Neural cell (in vitro differentiated cells): ENCODE measurements around the gene FGD4. TPM values are rescaled to one million over a fixed set of nuclear protein-coding genes. Genes with fewer than 3 reads are reported as not detected.

Experiments
- H2AFZ ChIP-seq: fragments of 200-600, 300-800 bp; sonication (generic), shearing (Covaris generic); 2 replicates; pipeline ENCODE4 v1.6.0; 2014; ENCODE audit warnings: low read depth, mild to moderate bottlenecking, antibody characterized with exemption, low read length, moderate library complexity
- H3F3A ChIP-seq: fragments of 200-600 bp; shearing (Covaris generic); 2 replicates; pipeline ENCODE4 v1.6.1; 2016; ENCODE audit warnings: mild to moderate bottlenecking, moderate library complexity, mixed read lengths, antibody characterized with exemption, low read length; ENCODE audit not compliant: insufficient read depth, poor library complexity, severe bottlenecking
- H3K27ac ChIP-seq: fragments of 200-600, 300-800 bp; sonication (generic), shearing (Covaris generic); 2 replicates; pipeline ENCODE4 v1.5.1; 2014; ENCODE audit warnings: mild to moderate bottlenecking, low read length, moderate library complexity
- H3K27me3 ChIP-seq: fragments of 300-800, 200-600 bp; sonication (generic), shearing (Covaris generic); 2 replicates; pipeline ENCODE4 v1.6.0; 2014; ENCODE audit warnings: mild to moderate bottlenecking, low read depth, low read length, moderate library complexity; ENCODE audit not compliant: insufficient read depth
- H3K36me3 ChIP-seq: fragments of 300-800, 200-600 bp; sonication (generic), shearing (Covaris generic); 2 replicates; pipeline ENCODE4 v1.5.1; 2014; ENCODE audit warnings: mild to moderate bottlenecking, antibody characterized with exemption, low read length, moderate library complexity; ENCODE audit not compliant: insufficient read depth
- H3K4me2 ChIP-seq: fragments of 300-800, 200-600 bp; sonication (generic), shearing (Covaris generic); 2 replicates; pipeline ENCODE4 v1.6.0; 2014; ENCODE audit warnings: mild to moderate bottlenecking, low read length
- H3K4me3 ChIP-seq: fragments of 300-800, 200-600 bp; sonication (generic), shearing (Covaris generic); 2 replicates; pipeline ENCODE4 v1.5.1; 2014; ENCODE audit warnings: mild to moderate bottlenecking, low read length, moderate library complexity
- H3K79me2 ChIP-seq: fragments of 200-600 bp; shearing (Covaris generic); replicated peaks from 2 replicates; pipeline ENCODE4 v1.6.0; 2014; ENCODE audit warnings: mild to moderate bottlenecking, low read length, moderate library complexity; ENCODE audit not compliant: insufficient read depth
- H3K9ac ChIP-seq: fragments of 300-800, 200-600 bp; sonication (generic), shearing (Covaris generic); 2 replicates; pipeline ENCODE4 v1.6.1; 2016; ENCODE audit warnings: mild to moderate bottlenecking, low read length, mixed read lengths
- H3K9me2 ChIP-seq: fragments of 200-600 bp; shearing (Covaris generic); 2 replicates; pipeline ENCODE4 v1.6.1; 2016; ENCODE audit warnings: mild to moderate bottlenecking, low read length, mixed read lengths; ENCODE audit not compliant: insufficient read depth
- H3K9me3 ChIP-seq: fragments of 200-600, 300-800 bp; sonication (generic), shearing (Covaris generic); 2 replicates; pipeline ENCODE4 v1.6.1; 2016; ENCODE audit warnings: mild to moderate bottlenecking, mixed run types, low read length, moderate library complexity, mixed read lengths
- H4K20me1 ChIP-seq: fragments of 200-600 bp; shearing (Covaris generic); 2 replicates; pipeline ENCODE4 v1.6.1; 2016; ENCODE audit warnings: mild to moderate bottlenecking, mixed run types; ENCODE audit not compliant: insufficient read depth
- CTCF ChIP-seq: fragments of 450-650 bp; IDR thresholded peaks from 2 replicates; pipeline ENCODE4 v1.5.1; 2014; ENCODE audit warnings: antibody characterized with exemption, mild to moderate bottlenecking, moderate library complexity; ENCODE audit not compliant: poor library complexity, severe bottlenecking
- EP300 ChIP-seq: fragments of 450-650 bp; conservative IDR thresholded peaks from 2 replicates; pipeline ENCODE4 v1.6.1; 2014; ENCODE audit warnings: antibody characterized with exemption, mild to moderate bottlenecking, moderate library complexity; ENCODE audit not compliant: poor library complexity, severe bottlenecking
- EZH2 ChIP-seq: fragments of 200-600, 300-800 bp; shearing (Covaris generic), sonication (generic); IDR thresholded peaks from 2 replicates; pipeline ENCODE4 v1.6.1; 2014; ENCODE audit warnings: antibody characterized with exemption, low read length, borderline replicate concordance, mild to moderate bottlenecking; ENCODE audit not compliant: insufficient read depth, poor library complexity, severe bottlenecking
- MXI1 ChIP-seq: fragments of 450-650 bp; conservative IDR thresholded peaks from 2 replicates; pipeline ENCODE4 v1.6.1; 2014; ENCODE audit warnings: antibody characterized with exemption, mild to moderate bottlenecking; ENCODE audit not compliant: poor library complexity, severe bottlenecking
- POLR2AphosphoS5 ChIP-seq: IDR thresholded peaks from 2 replicates; pipeline ENCODE4 v1.6.1; 2012
- RAD21 ChIP-seq: fragments of 450-650 bp; conservative IDR thresholded peaks from 2 replicates; pipeline ENCODE4 v1.6.1; 2014; ENCODE audit warnings: antibody characterized with exemption, mild to moderate bottlenecking, moderate library complexity
- REST ChIP-seq: IDR thresholded peaks from 2 replicates; pipeline ENCODE4 v1.6.1; 2012; ENCODE audit warnings: borderline replicate concordance
- SMC3 ChIP-seq: fragments of 450-650 bp; conservative IDR thresholded peaks from 2 replicates; pipeline ENCODE4 v1.6.1; 2014; ENCODE audit warnings: antibody characterized with exemption, mild to moderate bottlenecking, moderate library complexity; ENCODE audit not compliant: poor library complexity
- TAF1 ChIP-seq: IDR thresholded peaks from 2 replicates; pipeline ENCODE4 v1.6.1; 2012; ENCODE audit warnings: low read depth
- polyA plus RNA-seq: library from polyadenylated mRNA; depleted of rRNA; stranded (reverse); fragments of >200 nt; gene quantifications from 2 replicates; pipeline ENCODE4 v1.2.3, GENCODE V29; 2014

The FGD4 gene
- polyA plus RNA-seq, 1 donor from 2014 or later = 24.4 TPM

- Histone ChIP-seq H3K79me2 (peaks cover 93% of the 10 kb centered on the region), H3K36me3 (no peaks in the 10 kb centered on the region), H2AFZ (no peak overlapping the region), H3K9me2 (no peaks in the 10 kb centered on the region), H3K4me2 (no peak overlapping the region), H4K20me1 (no peaks in the 10 kb centered on the region), H3K9me3 (no peaks in the 10 kb centered on the region), H3K4me3 (no peak overlapping the region), H3K9ac (no peak overlapping the region), H3F3A (no peaks in the 10 kb centered on the region), H3K27ac (no peak overlapping the region), H3K27me3 (no peaks in the 10 kb centered on the region)
- TF ChIP-seq SMC3 (no peak), MXI1 (no peak), TAF1 (no peak), POLR2AphosphoS5 (no peak), EP300 (no peak), RAD21 (no peak), EZH2 (no peak), CTCF (no peak), REST (no peak)
Observed at GRCh38 chr12:32536000-32536345, 136.6 kb downstream of the FGD4 start.

GRCh38 chr12:32541754-32542374 lies 142.5 kb downstream of the FGD4 start:
- Histone ChIP-seq H3K4me2 (no peak overlapping the region), H2AFZ (no peak overlapping the region), H3K9me2 (no peaks in the 10 kb centered on the region), H3K4me3 (no peak overlapping the region), H3F3A (no peaks in the 10 kb centered on the region), H3K9me3 (no peaks in the 10 kb centered on the region), H3K9ac (no peak overlapping the region), H3K27ac (no peak overlapping the region), H3K27me3 (no peaks in the 10 kb centered on the region), H3K36me3 (no peaks in the 10 kb centered on the region), H3K79me2 (peaks cover 82% of the 10 kb centered on the region), H4K20me1 (no peaks in the 10 kb centered on the region)
- TF ChIP-seq TAF1 (no peak), RAD21 (no peak), MXI1 (no peak), SMC3 (no peak), REST (no peak), CTCF (no peak), EP300 (no peak), EZH2 (no peak), POLR2AphosphoS5 (no peak)
